Activated CD8-positive, alpha-beta T cell treated with anti-CD3 and anti-CD28 coated beads for 36 hours (primary cell): ENCODE data around the gene KIF13A. TPM values are rescaled to one million over a fixed set of nuclear protein-coding genes. Genes with fewer than 3 reads are reported as not detected.

Experiments used
- ATAC-seq: fragments of 200-7000 bp; cut with Tn5 transposase; one replicate; pipeline ENCODE4 v1.10.0; 2021; ENCODE audit warnings: mild to moderate bottlenecking, moderate library complexity
- CTCF ChIA-PET: fragments of 350-600 bp; sonication (Branson Sonifier 250); formaldehyde crosslinking; loops from one replicate; lab custom pipeline; 2021; ENCODE audit warnings: antibody characterized with exemption; lab: Charles Lee
- POLR2A ChIA-PET: fragments of 350-600 bp; sonication (Branson Sonifier 250); formaldehyde crosslinking; loops from one replicate; lab custom pipeline; 2021; ENCODE audit warnings: antibody characterized with exemption; lab: Charles Lee
- DNase-seq: peaks from one replicate; pipeline ENCODE4 v3.0.0-alpha.2; 2020
- H3K27ac Mint-ChIP-seq: one replicate; pipeline ENCODE4 v1.8.0; 2021; ENCODE audit warnings: mild to moderate bottlenecking, mixed read lengths
- H3K27me3 Mint-ChIP-seq: one replicate; pipeline ENCODE4 v1.8.0; 2021; ENCODE audit warnings: mixed read lengths
- H3K36me3 Mint-ChIP-seq: one replicate; pipeline ENCODE4 v1.8.0; 2021; ENCODE audit warnings: low read depth, mixed read lengths
- H3K4me1 Mint-ChIP-seq: one replicate; pipeline ENCODE4 v1.8.0; 2021; ENCODE audit warnings: low read depth, mixed read lengths
- H3K4me3 Mint-ChIP-seq: one replicate; pipeline ENCODE4 v1.8.0; 2021; ENCODE audit warnings: mild to moderate bottlenecking, moderate library complexity, mixed read lengths
- H3K9me3 Mint-ChIP-seq: one replicate; pipeline ENCODE4 v1.8.0; 2021; ENCODE audit warnings: mixed read lengths
- CTCF ChIP-seq: fragments of 200-600 bp; IDR thresholded peaks from one replicate; pipeline ENCODE4 v1.8.0; 2022; ENCODE audit warnings: antibody characterized with exemption, mild to moderate bottlenecking
- intact Hi-C: fragments of 100-400 bp; cut with micrococcal nuclease; formaldehyde crosslinking; loops from one replicate; pipeline ENCODE4 v1.10.0; 2022
- total RNA-seq, 2 experiments: library from RNA; stranded (reverse); gene quantifications; one replicate each; pipeline ENCODE4 v1.2.3, GENCODE V29; 2021

KIF13A gene
- total RNA-seq, 2 experiments from 2014 or later = not detected

DNA sequence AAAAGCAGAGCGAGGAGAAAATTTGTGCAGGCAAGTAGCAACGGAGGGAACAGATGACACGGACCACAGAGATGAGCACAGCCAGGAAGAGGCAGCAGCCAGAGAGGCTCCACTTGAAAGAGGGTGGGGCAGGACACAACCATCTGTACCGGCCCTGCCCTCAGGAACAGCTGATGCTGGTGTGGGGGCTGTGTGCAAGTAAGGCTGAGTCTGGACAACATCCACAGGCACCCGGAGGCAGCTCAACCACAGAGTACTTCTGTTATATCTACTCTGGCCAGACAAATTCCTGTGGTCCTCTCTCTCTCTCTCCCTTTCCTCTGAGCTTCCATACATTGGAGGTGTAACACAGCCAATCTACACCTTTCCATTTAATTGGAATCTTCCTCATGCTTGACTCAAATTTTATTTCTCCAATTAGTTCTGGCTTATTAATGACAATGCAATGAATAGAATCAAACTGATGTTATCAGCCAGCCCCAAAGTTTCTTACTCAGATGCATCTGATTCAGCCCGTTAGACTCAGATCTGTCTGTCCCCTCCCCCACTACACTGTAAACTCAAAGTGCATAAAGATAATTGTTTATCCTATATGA, 24.9 kb downstream of the KIF13A start:
- ChIA-PET POLR2A (no interaction called here), CTCF (no interaction called here)
- H3K9me3 Mint-ChIP-seq = no peaks in the 10 kb centered on the region
- no peak overlapping the region for H3K4me3 Mint-ChIP-seq
- no peak for TF ChIP-seq CTCF
- no peak overlapping the region for H3K27ac Mint-ChIP-seq
- H3K27me3 Mint-ChIP-seq = peaks cover 14% of the 10 kb centered on the region
- no peak for ATAC-seq
- no peaks in the 10 kb centered on the region for H3K4me1 Mint-ChIP-seq
- DNase-seq = no peak
- H3K36me3 Mint-ChIP-seq = no peaks in the 10 kb centered on the region
- intact Hi-C loops = no loop called here

DNA sequence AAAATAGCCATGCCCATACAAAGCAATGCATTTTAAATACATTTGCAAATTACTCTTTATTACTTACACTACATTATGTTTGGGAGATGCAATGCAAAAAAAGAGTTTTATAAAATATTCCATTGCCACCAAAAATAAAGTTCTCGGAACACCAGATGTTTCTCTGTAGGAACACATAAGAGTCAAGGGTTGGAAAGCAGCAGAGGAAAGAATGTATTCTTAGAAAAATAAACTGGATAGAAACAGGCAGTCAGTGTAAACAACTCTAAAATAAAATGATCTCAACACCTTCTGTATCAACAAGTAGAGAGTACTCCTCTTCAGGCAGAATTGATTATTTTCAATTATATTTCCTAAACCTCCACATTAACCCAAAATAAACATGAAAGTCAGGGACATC, 28.1 kb downstream of the KIF13A start:
- no peaks in the 10 kb centered on the region for H3K4me1 Mint-ChIP-seq
- H3K27me3 Mint-ChIP-seq = peaks cover 19% of the 10 kb centered on the region
- no peak overlapping the region for H3K27ac Mint-ChIP-seq
- DNase-seq = no peak
- H3K9me3 Mint-ChIP-seq = no peaks in the 10 kb centered on the region
- H3K36me3 Mint-ChIP-seq = no peaks in the 10 kb centered on the region
- TF ChIP-seq CTCF = no peak
- ChIA-PET POLR2A (no interaction called here), CTCF (no interaction called here)
- H3K4me3 Mint-ChIP-seq = no peak overlapping the region
- no peak for ATAC-seq
- intact Hi-C loops = no loop called here

GRCh38 chr6:17957904-17958620, 29.4 kb downstream of the KIF13A start:
- intact Hi-C loops = no loop called here
- H3K36me3 Mint-ChIP-seq = no peaks in the 10 kb centered on the region

DNA sequence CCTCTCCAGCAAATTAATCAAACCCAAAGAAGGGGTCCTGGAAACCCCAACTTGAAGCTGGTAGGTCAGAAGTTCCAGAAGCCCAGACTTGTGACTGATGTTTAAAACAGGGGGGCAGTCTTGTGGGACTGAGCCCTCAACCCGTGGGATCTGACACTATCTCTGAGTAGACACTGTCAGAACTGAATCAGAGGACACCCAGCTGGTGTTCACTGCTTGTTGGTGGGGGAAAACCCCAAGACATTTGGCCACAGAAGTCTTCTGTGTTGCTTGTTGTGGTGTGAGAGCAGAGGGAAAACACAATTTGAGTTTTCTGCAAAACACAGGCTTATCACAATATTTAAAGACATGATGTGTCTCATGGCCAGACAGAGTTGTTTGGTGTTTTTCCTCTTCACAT, 29.9 kb downstream of the KIF13A start:
- H3K4me3 Mint-ChIP-seq = no peak overlapping the region
- DNase-seq = no peak
- TF ChIP-seq CTCF = no peak
- H3K27me3 Mint-ChIP-seq = peaks cover 19% of the 10 kb centered on the region
- H3K27ac Mint-ChIP-seq = no peak overlapping the region
- peak; percentile 58 for ATAC-seq
- H3K36me3 Mint-ChIP-seq = no peaks in the 10 kb centered on the region
- CTCF ChIA-PET = no interaction called here
- POLR2A ChIA-PET = no interaction called here
- no peaks in the 10 kb centered on the region for H3K4me1 Mint-ChIP-seq
- intact Hi-C loops = no loop called here
- H3K9me3 Mint-ChIP-seq = no peaks in the 10 kb centered on the region

More at GRCh38 chr6:17957904-17958620, 29.4 kb downstream of the KIF13A start:
- ChIA-PET CTCF (no interaction called here), POLR2A (no interaction called here)
- peaks cover 19% of the 10 kb centered on the region for H3K27me3 Mint-ChIP-seq
- no peaks in the 10 kb centered on the region for H3K4me1 Mint-ChIP-seq
- H3K9me3 Mint-ChIP-seq = no peaks in the 10 kb centered on the region
- DNase-seq (no peak), ATAC-seq (no peak)
- TF ChIP-seq CTCF = no peak
- H3K27ac Mint-ChIP-seq = no peak overlapping the region
- H3K4me3 Mint-ChIP-seq = no peak overlapping the region

- TF ChIP-seq CTCF = no peak
- Mint-ChIP-seq H3K9me3 (no peaks in the 10 kb centered on the region), H3K27ac (no peak overlapping the region), H3K27me3 (peaks cover 19% of the 10 kb centered on the region), H3K4me3 (no peak overlapping the region), H3K4me1 (no peaks in the 10 kb centered on the region), H3K36me3 (no peaks in the 10 kb centered on the region)
- POLR2A ChIA-PET = no interaction called here
- CTCF ChIA-PET = no interaction called here
- intact Hi-C loops = no loop called here
- no peak for ATAC-seq
- DNase-seq = no peak
Observed at GRCh38 chr6:17957086-17957485, 30.3 kb downstream of the KIF13A start.
